Putamen (tissue), 1 donor: ENCODE results near the gene BTG2.
A peak's percentile ranks its signal among the peaks of the same experiment; 100 is the strongest.
"Not testable (repeated sequence)": the region's sequence is repeated elsewhere in the genome, so short reads cannot be mapped to it uniquely, and the experiment has no call there.

ENCODE experiments used
- DNase-seq: peaks from one replicate; pipeline ENCODE4 v3.0.0-alpha.2; 2016; ENCODE audit warnings: low spot score

The BTG2 gene

GRCh38 chr1:203295796-203296195 is 9.5 kb upstream of the BTG2 start:
- DNase-seq = no peak

DNA sequence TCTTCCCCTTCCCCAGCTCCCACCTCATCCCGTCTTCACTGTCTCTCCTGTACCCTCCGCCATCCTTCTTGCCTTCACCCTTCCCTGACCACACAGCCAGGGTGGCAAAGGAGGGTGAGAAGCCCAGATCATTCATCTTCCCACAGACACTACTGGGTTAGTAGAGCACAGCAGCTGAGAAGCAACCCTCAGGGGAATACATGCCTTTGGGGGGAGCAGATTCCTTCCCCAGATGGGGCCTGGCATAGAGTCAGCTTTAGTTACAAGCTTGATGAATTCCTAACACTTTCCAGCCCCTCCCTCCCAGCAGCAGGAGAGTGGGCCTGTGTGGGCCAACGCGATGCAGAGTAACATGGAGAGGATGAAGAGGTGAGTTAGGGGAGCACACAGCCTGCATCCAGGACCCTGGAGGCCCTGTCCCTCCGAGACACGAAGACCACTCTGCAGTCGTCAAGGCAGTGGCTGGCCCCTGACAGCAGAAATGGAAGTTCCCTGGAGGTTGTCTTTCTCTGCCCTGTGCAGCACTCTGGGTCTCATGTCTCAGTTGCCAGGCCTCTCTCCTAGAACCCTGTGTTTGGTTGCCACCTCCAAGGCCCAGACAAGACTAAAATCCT is 8.8 kb upstream of the BTG2 start:
- DNase-seq = no peak

DNA sequence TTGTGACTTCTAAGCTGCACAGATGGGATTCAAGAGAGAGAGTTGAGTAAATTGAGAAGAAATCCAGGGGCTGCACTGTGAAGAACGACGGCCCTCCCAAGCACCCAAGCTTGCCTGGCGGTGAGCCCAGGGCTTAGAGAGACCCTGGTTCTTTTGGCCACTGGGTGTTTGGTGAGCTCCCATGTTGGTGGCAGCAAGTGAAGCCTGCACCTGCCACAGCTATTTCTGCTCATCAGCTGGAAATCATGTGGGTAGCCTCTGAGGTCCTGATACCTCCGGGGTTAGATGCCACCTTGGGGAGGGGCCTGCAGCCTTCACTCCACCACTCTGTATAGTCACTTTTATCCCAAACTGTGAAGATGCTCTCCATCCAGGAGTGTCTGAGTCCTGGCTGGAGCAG is 6.2 kb upstream of the BTG2 start:
- DNase-seq = no peak

DNA sequence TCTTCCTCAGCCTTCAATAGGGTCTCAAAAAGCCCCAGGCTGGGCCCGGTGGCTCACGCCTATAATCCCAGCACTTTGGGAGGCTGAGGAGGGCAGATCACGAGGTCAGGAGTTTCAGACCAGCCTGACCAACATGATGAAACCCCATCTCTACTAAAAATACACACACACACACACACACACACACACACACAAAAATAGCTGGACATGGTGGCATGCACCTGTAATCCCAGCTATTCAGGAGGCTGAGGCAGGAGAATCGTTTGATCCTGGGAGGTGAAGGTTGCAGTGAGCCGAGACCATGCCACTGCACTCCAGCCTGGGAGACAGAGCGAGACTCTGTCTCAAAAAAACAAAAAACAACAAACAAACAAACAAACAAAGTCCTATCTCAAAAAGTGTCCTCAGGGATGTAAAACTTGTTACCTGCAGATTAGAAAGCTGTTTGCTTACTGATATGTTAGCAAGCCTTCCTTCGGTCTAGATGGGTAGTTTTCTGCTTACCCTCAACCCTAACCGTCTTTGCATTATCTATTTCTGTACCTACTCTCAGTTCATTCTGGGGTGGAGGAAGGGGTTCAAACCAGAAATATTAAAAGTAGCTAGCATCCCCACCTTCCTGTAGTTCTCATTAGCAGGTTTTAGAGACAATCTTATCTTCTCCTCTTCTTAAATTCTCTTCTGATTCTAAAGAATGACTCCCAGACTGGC is 5.4 kb upstream of the BTG2 start:
- not testable (repeated sequence) for DNase-seq

GRCh38 chr1:203300441-203301330 is 4.6 kb upstream of the BTG2 start:
- DNase-seq = no peak

- DNase-seq = no peak
Observed at GRCh38 chr1:203301331-203301668, 4.0 kb upstream of the BTG2 start.

- DNase-seq = no peak
Observed at GRCh38 chr1:203302456-203302855, 2.9 kb upstream of the BTG2 start.

- no peak for DNase-seq
Observed at GRCh38 chr1:203302894-203303293, 2.4 kb upstream of the BTG2 start.

GRCh38 chr1:203304391-203304918 is 864 bp upstream of the BTG2 start:
- DNase-seq = no peak

DNA sequence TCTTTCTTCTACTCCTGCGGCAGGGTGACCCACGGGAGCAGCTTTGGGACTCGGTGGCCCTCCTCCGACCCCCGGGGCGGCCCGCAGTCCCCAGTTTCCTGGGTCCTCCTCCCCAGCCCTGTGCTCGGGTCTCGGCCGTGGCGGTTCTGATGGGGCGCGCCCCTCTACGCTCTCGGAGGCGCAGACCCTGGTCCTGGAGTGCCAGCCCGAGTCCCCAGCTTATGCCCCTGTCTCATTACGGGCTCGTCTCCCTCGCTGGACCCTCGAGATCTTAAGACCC is 430 bp downstream of the BTG2 start:
- no peak for DNase-seq

DNA sequence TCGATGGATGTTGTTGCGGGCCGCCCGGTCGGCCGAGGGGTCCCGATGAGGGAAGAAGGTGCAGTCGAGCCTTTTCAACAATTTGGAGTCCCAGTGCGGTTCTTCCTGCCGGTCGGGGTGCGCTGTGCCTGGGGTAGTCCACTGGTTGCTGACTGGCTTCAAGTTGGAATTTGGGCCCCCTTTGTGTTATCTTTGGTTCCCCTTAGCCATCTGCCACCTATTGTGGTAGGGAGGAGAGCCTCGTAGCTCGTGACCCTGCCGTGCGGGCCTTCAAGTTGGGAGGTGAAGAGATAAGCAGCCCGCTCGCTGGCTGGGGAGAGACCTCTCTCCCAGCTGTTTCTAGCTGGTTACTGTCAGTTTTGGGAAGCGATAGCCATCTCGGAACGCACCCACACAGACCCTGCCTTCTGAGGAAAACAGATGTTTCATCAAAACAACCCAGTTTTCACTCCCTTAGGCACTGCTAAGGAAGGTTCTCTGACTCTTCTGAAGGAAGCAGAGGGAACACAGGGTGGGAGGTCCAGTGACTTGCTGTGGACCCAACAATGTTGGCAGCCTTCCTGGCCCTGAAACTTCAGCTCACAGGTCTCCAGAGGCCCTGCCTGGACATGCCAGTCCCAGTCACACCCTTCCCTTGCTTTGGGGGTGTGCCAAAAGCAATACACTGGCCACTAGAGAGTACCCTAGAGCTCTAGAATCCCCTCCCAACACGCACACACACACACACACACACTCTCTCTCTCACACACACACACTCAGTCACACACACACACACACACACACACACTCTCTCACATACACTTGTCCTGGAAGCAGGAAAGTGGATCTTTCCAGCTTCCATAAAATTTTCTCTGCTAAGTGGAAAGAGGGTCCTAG is 1.0 kb downstream of the BTG2 start:
- DNase-seq = peak; percentile 84

GRCh38 chr1:203306965-203307541 is 1.7 kb downstream of the BTG2 start:
- DNase-seq = no peak

DNA sequence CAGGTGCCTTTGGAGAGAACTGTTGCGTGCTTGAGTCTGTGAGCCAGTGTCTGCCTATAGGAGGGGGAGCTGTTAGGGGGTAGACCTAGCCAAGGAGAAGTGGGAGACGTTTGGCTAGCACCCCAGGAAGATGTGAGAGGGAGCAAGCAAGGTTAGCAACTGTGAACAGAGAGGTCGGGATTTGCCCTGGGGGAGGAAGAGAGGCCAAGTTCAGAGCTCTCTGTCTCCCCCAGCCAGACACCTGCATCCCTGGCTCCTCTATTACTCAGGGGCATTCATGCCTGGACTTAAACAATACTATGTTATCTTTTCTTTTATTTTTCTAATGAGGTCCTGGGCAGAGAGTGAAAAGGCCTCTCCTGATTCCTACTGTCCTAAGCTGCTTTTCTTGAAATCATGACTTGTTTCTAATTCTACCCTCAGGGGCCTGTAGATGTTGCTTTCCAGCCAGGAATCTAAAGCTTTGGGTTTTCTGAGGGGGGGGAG is 2.4 kb downstream of the BTG2 start:
- DNase-seq = no peak

DNA sequence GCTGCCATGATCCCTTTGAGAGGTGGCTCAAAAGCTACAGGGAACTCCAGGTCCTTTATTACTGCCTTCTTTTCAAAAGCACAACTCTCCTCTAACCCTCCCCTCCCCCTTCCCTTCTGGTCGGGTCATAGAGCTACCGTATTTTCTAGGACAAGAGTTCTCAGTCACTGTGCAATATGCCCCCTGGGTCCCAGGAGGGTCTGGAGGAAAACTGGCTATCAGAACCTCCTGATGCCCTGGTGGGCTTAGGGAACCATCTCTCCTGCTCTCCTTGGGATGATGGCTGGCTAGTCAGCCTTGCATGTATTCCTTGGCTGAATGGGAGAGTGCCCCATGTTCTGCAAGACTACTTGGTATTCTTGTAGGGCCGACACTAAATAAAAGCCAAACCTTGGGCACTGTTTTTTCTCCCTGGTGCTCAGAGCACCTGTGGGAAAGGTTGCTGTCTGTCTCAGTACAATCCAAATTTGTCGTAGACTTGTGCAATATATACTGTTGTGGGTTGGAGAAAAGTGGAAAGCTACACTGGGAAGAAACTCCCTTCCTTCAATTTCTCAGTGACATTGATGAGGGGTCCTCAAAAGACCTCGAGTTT is 3.1 kb downstream of the BTG2 start:
- no peak for DNase-seq

DNA sequence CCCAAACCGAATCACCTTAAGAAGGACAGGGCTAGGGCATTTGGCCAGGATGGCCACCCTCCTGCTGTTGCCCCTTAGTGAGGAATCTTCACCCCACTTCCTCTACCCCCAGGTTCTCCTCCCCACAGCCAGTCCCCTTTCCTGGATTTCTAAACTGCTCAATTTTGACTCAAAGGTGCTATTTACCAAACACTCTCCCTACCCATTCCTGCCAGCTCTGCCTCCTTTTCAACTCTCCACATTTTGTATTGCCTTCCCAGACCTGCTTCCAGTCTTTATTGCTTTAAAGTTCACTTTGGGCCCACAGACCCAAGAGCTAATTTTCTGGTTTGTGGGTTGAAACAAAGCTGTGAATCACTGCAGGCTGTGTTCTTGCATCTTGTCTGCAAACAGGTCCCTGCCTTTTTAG is 3.6 kb downstream of the BTG2 start:
- no peak for DNase-seq

DNA sequence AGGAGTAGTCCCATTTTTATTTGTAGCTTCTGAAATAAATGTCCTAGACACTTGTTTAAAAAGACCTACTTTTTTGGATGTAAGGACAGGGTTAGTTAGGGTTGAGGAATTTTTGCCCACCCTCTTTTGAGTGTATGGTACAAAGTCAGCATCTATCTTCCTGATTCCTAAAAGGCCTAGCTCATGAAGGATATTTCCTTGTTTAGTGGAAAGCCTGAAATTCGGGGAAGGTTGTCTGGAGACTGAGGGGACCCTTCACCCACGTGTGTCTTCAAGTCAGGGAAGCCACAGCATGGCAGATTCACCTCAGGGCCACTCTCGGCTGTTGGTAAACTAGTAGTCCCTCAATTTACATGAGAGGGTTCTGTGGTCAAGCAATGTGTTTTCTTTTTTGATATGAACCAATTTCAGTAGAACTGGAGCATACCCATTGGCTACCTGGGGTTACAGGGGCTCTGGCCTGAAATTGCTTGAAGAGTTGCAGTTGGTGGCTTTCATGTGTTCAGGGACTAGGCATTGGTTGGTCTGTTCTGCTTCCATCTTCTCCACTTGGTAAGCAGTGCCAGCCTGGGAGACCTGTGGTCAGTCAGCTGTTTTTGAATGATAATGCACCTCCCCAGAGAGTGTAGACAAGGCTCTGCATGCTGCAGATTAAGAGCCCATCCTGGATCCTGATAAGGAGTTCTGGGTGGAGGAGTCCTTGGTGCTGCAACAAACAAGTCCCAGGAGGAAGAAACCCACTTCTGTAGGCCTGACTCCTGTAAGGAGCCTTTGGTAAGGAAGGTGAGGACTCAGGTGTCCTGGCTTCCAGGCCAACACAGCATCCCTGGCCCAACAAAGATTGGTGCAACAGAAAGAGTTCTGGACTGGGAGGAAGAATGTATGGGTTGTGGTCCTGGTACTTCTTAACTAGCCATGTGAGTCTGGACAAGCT is 6.3 kb downstream of the BTG2 start:
- DNase-seq = no peak

DNA sequence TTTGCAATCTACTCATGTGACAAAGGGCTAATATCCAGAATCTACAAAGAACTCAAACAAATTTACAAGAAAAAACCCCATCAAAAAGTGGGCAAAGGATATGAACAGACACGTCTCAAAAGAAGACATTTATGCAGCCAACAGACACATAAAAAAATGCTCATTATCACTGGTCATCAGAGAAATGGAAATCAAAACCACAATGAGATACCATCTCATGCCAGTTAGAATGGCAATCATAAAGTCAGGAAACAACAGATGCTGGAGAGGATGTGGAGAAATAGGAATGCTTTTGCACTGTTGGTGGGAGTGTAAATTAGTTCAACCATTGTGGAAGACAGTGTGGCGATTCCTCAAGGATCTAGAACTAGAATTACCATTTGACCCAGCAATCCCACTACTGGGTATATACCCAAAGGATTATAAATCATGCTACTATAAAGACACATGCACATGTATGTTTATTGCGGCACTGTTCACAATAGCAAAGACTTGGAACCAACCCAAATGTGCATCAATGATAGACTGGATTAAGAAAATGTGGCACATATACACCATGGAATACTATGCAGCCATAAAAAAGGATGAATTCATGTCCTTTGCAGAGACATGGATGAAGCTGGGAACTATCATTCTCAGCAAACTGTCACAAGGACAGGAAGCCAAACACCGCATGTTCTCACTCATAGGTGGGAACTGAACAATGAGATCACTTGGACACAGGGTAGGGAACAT is 8.9 kb downstream of the BTG2 start:
- DNase-seq = not testable (repeated sequence)

GRCh38 chr1:203316626-203317093 is 11.3 kb downstream of the BTG2 start:
- no peak for DNase-seq
